ENCODE results near the gene TCP11.

The TCP11 gene

GRCh38 chr6:35080821-35081425 is 60.2 kb downstream of the TCP11 start:
- Histone ChIP-seq H3K36me3 (ENCODE audit: insufficient read depth, low read length) (no peaks in the 10 kb centered on the region), H3K4me3 (ENCODE audit: low read depth, low read length) (no peak overlapping the region), H2AFZ (ENCODE audit: low read length, unreplicated experiment) (no peak overlapping the region), H3K27me3 (ENCODE audit: insufficient read depth, low read length) (no peaks in the 10 kb centered on the region), H3K27ac (ENCODE audit: low read depth, low read length) (no peak overlapping the region), H3K4me1 (ENCODE audit: control insufficient read depth, insufficient read depth, low read length, unreplicated experiment) (no peaks in the 10 kb centered on the region), H3K79me2 (ENCODE audit: control insufficient read depth, insufficient read depth, low read length, unreplicated experiment) (no peaks in the 10 kb centered on the region)

- Histone ChIP-seq H3K27ac (ENCODE audit: low read depth, low read length) (no peak overlapping the region), H3K4me1 (ENCODE audit: control insufficient read depth, insufficient read depth, low read length, unreplicated experiment) (no peaks in the 10 kb centered on the region), H3K79me2 (ENCODE audit: control insufficient read depth, insufficient read depth, low read length, unreplicated experiment) (no peaks in the 10 kb centered on the region), H3K36me3 (ENCODE audit: insufficient read depth, low read length) (no peaks in the 10 kb centered on the region), H3K4me3 (ENCODE audit: low read depth, low read length) (no peak overlapping the region), H2AFZ (ENCODE audit: low read length, unreplicated experiment) (no peak overlapping the region), H3K27me3 (ENCODE audit: insufficient read depth, low read length) (no peaks in the 10 kb centered on the region)
Observed at GRCh38 chr6:35080016-35080680, 61.0 kb downstream of the TCP11 start.

- Histone ChIP-seq H2AFZ (ENCODE audit: low read length, unreplicated experiment) (no peak overlapping the region), H3K4me3 (ENCODE audit: low read depth, low read length) (no peak overlapping the region), H3K36me3 (ENCODE audit: insufficient read depth, low read length) (no peaks in the 10 kb centered on the region), H3K79me2 (ENCODE audit: control insufficient read depth, insufficient read depth, low read length, unreplicated experiment) (no peaks in the 10 kb centered on the region), H3K27ac (ENCODE audit: low read depth, low read length) (no peak overlapping the region), H3K27me3 (ENCODE audit: insufficient read depth, low read length) (no peaks in the 10 kb centered on the region), H3K4me1 (ENCODE audit: control insufficient read depth, insufficient read depth, low read length, unreplicated experiment) (no peaks in the 10 kb centered on the region)
Observed at GRCh38 chr6:35079311-35080000, 61.7 kb downstream of the TCP11 start.

DNA sequence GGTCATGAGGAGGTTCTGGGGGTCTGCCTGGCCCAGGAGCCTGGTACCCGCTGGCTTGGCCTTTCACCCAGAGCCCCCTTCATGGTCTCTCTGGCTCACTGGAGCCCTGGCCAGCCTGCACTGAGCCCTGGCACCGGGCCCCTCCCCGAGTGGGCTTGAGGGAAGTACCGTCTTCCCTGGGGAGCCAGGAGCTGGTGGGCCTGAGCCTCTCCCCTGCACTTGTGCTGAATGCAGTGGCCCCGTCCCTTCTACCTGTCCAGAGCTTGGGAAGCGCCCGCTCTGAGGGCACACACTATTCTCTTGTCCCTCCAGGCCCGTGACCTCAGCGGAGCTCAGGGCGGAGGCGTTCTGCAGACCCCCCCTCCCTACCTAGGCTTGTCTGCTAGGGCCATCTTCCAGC is 62.2 kb downstream of the TCP11 start:
- no peaks in the 10 kb centered on the region for H3K27me3 ChIP-seq (ENCODE audit: insufficient read depth, low read length)
- H3K79me2 ChIP-seq (ENCODE audit: control insufficient read depth, insufficient read depth, low read length, unreplicated experiment), result no peaks in the 10 kb centered on the region
- H2AFZ ChIP-seq (ENCODE audit: low read length, unreplicated experiment), result no peak overlapping the region
- H3K4me3 ChIP-seq (ENCODE audit: low read depth, low read length), result no peak overlapping the region
- no peak overlapping the region for H3K27ac ChIP-seq (ENCODE audit: low read depth, low read length)
- H3K4me1 ChIP-seq (ENCODE audit: control insufficient read depth, insufficient read depth, low read length, unreplicated experiment), result no peaks in the 10 kb centered on the region
- no peaks in the 10 kb centered on the region for H3K36me3 ChIP-seq (ENCODE audit: insufficient read depth, low read length)

- Histone ChIP-seq H3K27me3 (ENCODE audit: insufficient read depth, low read length) (no peaks in the 10 kb centered on the region), H2AFZ (ENCODE audit: low read length, unreplicated experiment) (no peak overlapping the region), H3K4me3 (ENCODE audit: low read depth, low read length) (no peak overlapping the region), H3K36me3 (ENCODE audit: insufficient read depth, low read length) (no peaks in the 10 kb centered on the region), H3K79me2 (ENCODE audit: control insufficient read depth, insufficient read depth, low read length, unreplicated experiment) (no peaks in the 10 kb centered on the region), H3K27ac (ENCODE audit: low read depth, low read length) (no peak overlapping the region), H3K4me1 (ENCODE audit: control insufficient read depth, insufficient read depth, low read length, unreplicated experiment) (no peaks in the 10 kb centered on the region)
Observed at GRCh38 chr6:35078226-35078850, 62.8 kb downstream of the TCP11 start.

- Histone ChIP-seq H3K27me3 (ENCODE audit: insufficient read depth, low read length) (no peaks in the 10 kb centered on the region), H2AFZ (ENCODE audit: low read length, unreplicated experiment) (no peak overlapping the region), H3K4me1 (ENCODE audit: control insufficient read depth, insufficient read depth, low read length, unreplicated experiment) (no peaks in the 10 kb centered on the region), H3K4me3 (ENCODE audit: low read depth, low read length) (no peak overlapping the region), H3K79me2 (ENCODE audit: control insufficient read depth, insufficient read depth, low read length, unreplicated experiment) (no peaks in the 10 kb centered on the region), H3K27ac (ENCODE audit: low read depth, low read length) (no peak overlapping the region), H3K36me3 (ENCODE audit: insufficient read depth, low read length) (no peaks in the 10 kb centered on the region)
Observed at GRCh38 chr6:35077713-35078105, 63.4 kb downstream of the TCP11 start.

DNA sequence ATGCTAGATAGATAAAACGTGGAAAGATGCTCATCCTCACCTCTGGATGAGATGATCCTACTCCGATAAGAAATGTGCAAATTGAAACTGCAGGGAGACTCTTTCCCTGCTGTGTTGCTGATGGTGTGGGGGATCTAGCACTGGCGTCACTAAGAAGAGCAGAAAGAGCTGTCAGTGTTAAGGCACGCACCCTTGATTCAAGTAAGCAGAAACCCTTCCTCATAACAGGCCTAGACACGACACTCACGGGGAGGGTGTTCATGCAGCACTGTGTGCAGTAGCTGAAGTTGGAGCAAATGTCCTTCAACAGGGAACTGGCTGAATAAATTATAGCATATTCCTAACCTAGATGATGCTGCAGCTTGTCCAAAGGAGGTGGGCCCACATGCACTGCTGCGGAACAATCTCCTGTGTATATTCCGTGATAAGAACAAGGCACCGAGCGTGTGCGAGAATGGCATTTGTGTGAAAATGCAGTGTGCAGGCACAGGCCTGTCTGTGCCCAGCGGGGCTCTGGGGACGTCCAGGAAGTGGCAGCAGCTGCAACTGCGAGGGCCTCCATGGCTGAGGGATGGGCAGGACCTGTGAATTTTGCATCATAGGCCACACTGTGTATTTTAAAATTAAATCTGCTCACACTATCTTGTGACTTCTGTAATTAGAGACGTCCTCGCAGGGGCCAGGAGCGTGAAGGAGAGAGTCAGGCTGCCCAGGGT is 64.0 kb downstream of the TCP11 start:
- H3K4me3 ChIP-seq (ENCODE audit: low read depth, low read length), result no peak overlapping the region
- H3K27ac ChIP-seq (ENCODE audit: low read depth, low read length), result no peak overlapping the region
- H2AFZ ChIP-seq (ENCODE audit: low read length, unreplicated experiment), result no peak overlapping the region
- H3K27me3 ChIP-seq (ENCODE audit: insufficient read depth, low read length), result no peaks in the 10 kb centered on the region
- no peaks in the 10 kb centered on the region for H3K4me1 ChIP-seq (ENCODE audit: control insufficient read depth, insufficient read depth, low read length, unreplicated experiment)
- H3K79me2 ChIP-seq (ENCODE audit: control insufficient read depth, insufficient read depth, low read length, unreplicated experiment), result no peaks in the 10 kb centered on the region
- no peaks in the 10 kb centered on the region for H3K36me3 ChIP-seq (ENCODE audit: insufficient read depth, low read length)

- Histone ChIP-seq H3K36me3 (ENCODE audit: insufficient read depth, low read length) (no peaks in the 10 kb centered on the region), H2AFZ (ENCODE audit: low read length, unreplicated experiment) (no peak overlapping the region), H3K79me2 (ENCODE audit: control insufficient read depth, insufficient read depth, low read length, unreplicated experiment) (no peaks in the 10 kb centered on the region), H3K4me3 (ENCODE audit: low read depth, low read length) (no peak overlapping the region), H3K27me3 (ENCODE audit: insufficient read depth, low read length) (no peaks in the 10 kb centered on the region), H3K27ac (ENCODE audit: low read depth, low read length) (no peak overlapping the region), H3K4me1 (ENCODE audit: control insufficient read depth, insufficient read depth, low read length, unreplicated experiment) (no peaks in the 10 kb centered on the region)
Observed at GRCh38 chr6:35073766-35074471, 67.2 kb downstream of the TCP11 start.

DNA sequence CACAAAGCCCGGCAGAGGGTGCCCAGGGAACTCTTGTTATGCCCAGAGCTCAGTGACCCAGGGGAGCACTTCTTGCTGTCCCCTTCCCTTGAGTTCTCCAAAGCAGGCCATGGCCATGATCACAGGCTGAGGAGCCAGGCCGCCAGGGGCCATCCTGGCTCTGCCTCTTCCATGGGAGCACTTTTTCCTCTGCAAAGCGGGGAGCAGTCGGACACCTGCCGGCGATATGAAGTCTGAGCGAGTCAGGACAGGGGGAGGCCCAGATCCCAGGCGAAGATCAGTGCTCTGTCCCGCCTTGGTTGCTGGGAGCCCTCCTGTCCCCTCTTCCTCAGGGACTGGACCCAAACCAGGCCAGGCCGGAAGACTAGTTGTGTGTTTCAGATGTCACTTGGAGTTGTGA is 67.9 kb downstream of the TCP11 start:
- no peak overlapping the region for H3K4me3 ChIP-seq (ENCODE audit: low read depth, low read length)
- H3K79me2 ChIP-seq (ENCODE audit: control insufficient read depth, insufficient read depth, low read length, unreplicated experiment), result no peaks in the 10 kb centered on the region
- no peaks in the 10 kb centered on the region for H3K27me3 ChIP-seq (ENCODE audit: insufficient read depth, low read length)
- H3K27ac ChIP-seq (ENCODE audit: low read depth, low read length), result no peak overlapping the region
- no peaks in the 10 kb centered on the region for H3K4me1 ChIP-seq (ENCODE audit: control insufficient read depth, insufficient read depth, low read length, unreplicated experiment)
- no peak overlapping the region for H2AFZ ChIP-seq (ENCODE audit: low read length, unreplicated experiment)
- H3K36me3 ChIP-seq (ENCODE audit: insufficient read depth, low read length), result no peaks in the 10 kb centered on the region

DNA sequence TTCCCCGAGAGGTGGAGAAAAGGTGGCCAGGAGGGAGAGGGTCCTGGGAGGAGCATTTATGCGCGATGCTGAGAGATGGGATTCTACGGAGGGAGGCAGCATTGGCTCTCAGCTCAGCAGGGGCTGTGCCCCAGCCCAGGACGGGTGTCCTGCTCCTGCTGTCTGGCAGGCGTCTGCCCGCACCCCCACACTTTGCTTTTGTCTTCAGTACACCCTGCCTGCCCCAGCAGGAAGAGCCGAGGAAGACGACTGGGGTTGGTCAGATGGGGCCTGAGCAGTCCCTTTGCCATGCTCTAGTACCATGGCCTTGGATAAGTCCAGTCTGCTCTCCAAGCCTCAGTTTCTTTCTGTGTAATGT is 68.5 kb downstream of the TCP11 start:
- no peak overlapping the region for H3K4me3 ChIP-seq (ENCODE audit: low read depth, low read length)
- no peaks in the 10 kb centered on the region for H3K36me3 ChIP-seq (ENCODE audit: insufficient read depth, low read length)
- H2AFZ ChIP-seq (ENCODE audit: low read length, unreplicated experiment), result no peak overlapping the region
- no peaks in the 10 kb centered on the region for H3K4me1 ChIP-seq (ENCODE audit: control insufficient read depth, insufficient read depth, low read length, unreplicated experiment)
- no peaks in the 10 kb centered on the region for H3K27me3 ChIP-seq (ENCODE audit: insufficient read depth, low read length)
- H3K27ac ChIP-seq (ENCODE audit: low read depth, low read length), result no peak overlapping the region
- H3K79me2 ChIP-seq (ENCODE audit: control insufficient read depth, insufficient read depth, low read length, unreplicated experiment), result no peaks in the 10 kb centered on the region

Measured in ACC112 (cell line).